ENCODE measurements around the gene EPHB6.

EPHB6 gene

GRCh38 chr7:142819530-142819929 is 35.3 kb upstream of the EPHB6 start:
- peaks cover 0 to 12% (median 4%) of the 10 kb centered on the region in 11 experiments; a peak in 7 of 22 replicates for H3K9me3 ChIP-seq (replicated peaks in 1 of 11)
- TF ChIP-seq Cebpa-rat (IDR thresholded peaks at IDR 0.05) = no peak
- H3K4me3 ChIP-seq = no peak overlapping the region

GRCh38 chr7:142822714-142823113 is 32.2 kb upstream of the EPHB6 start:
- no peaks in the 10 kb centered on the region for H3K36me3 ChIP-seq
- TF ChIP-seq Cebpa-rat (IDR thresholded peaks at IDR 0.05) = no peak
- H3K27me3 ChIP-seq = no peaks in the 10 kb centered on the region

More at GRCh38 chr7:142819530-142819929, 35.3 kb upstream of the EPHB6 start:
- Histone ChIP-seq H3K4me1 (no peaks in the 10 kb centered on the region), H3K27ac (no peak overlapping the region), H3K27me3 (no peaks in the 10 kb centered on the region), H3K36me3 (no peaks in the 10 kb centered on the region), H4K20me1 (no peaks in the 10 kb centered on the region), H3K4me2 (no peak overlapping the region), H3K9ac (no peak overlapping the region)

GRCh38 chr7:142827951-142828500 is 26.9 kb upstream of the EPHB6 start:
- TF ChIP-seq Cebpa-rat (IDR thresholded peaks at IDR 0.05) = no peak
- Histone ChIP-seq H3K4me1 (peaks cover 0 to 13% (median 0%) of the 10 kb centered on the region in 10 experiments; a peak in 6 of 20 replicates), H4K20me1 (no peaks in the 10 kb centered on the region)

More at GRCh38 chr7:142822714-142823113, 32.2 kb upstream of the EPHB6 start:
- H3K4me3 ChIP-seq = no peak overlapping the region
- H3K9ac ChIP-seq = no peak overlapping the region
- H3K4me2 ChIP-seq = no peak overlapping the region
- H4K20me1 ChIP-seq = no peaks in the 10 kb centered on the region
- no peak overlapping the region for H3K27ac ChIP-seq
- no peaks in the 10 kb centered on the region for H3K4me1 ChIP-seq
- H3K9me3 ChIP-seq (replicated peaks in 1 of 11) = peaks cover 8 to 21% (median 11%) of the 10 kb centered on the region in 11 experiments; a peak in 20 of 22 replicates

GRCh38 chr7:142832417-142832816 is 22.5 kb upstream of the EPHB6 start:
- Histone ChIP-seq H3K4me3 (no peak overlapping the region), H3K4me2 (peak overlapping the region in 1 of 11 experiments; percentile 47; a peak in 3 of 22 replicates), H3K36me3 (no peaks in the 10 kb centered on the region), H3K27me3 (no peaks in the 10 kb centered on the region), H3K4me1 (peaks cover 0 to 22% (median 0%) of the 10 kb centered on the region in 10 experiments; a peak in 6 of 20 replicates), H3K9me3 (replicated peaks in 1 of 11) (no peaks in the 10 kb centered on the region), H3K27ac (no peak overlapping the region), H3K9ac (no peak overlapping the region), H4K20me1 (no peaks in the 10 kb centered on the region)
- no peak for TF ChIP-seq Cebpa-rat (IDR thresholded peaks at IDR 0.05)

More at GRCh38 chr7:142827951-142828500, 26.9 kb upstream of the EPHB6 start:
- H3K27ac ChIP-seq = no peak overlapping the region
- no peaks in the 10 kb centered on the region for H3K27me3 ChIP-seq
- H3K4me3 ChIP-seq = no peak overlapping the region
- H3K36me3 ChIP-seq = no peaks in the 10 kb centered on the region
- no peak overlapping the region for H3K4me2 ChIP-seq
- H3K9ac ChIP-seq = no peak overlapping the region
- peaks cover 8 to 19% (median 11%) of the 10 kb centered on the region in 11 experiments; a peak in 20 of 22 replicates for H3K9me3 ChIP-seq (replicated peaks in 1 of 11)

GRCh38 chr7:142833174-142834048 is 21.5 kb upstream of the EPHB6 start:
- peak overlapping the region in 3 of 11 experiments; percentile 22 to 47 (median 28); a peak in 5 of 22 replicates for H3K4me2 ChIP-seq
- no peaks in the 10 kb centered on the region for H3K9me3 ChIP-seq (replicated peaks in 1 of 11)
- H3K36me3 ChIP-seq = no peaks in the 10 kb centered on the region
- TF ChIP-seq Cebpa-rat (IDR thresholded peaks at IDR 0.05) = no peak
- H3K9ac ChIP-seq = no peak overlapping the region
- H3K27ac ChIP-seq = no peak overlapping the region
- H3K4me1 ChIP-seq = peaks cover 0 to 22% (median 0%) of the 10 kb centered on the region in 10 experiments; a peak in 6 of 20 replicates
- H3K27me3 ChIP-seq = no peaks in the 10 kb centered on the region
- H3K4me3 ChIP-seq = no peak overlapping the region
- H4K20me1 ChIP-seq = no peaks in the 10 kb centered on the region

GRCh38 chr7:142835487-142835886 is 19.4 kb upstream of the EPHB6 start:
- Histone ChIP-seq H3K4me3 (no peak overlapping the region), H3K9ac (no peak overlapping the region), H3K36me3 (no peaks in the 10 kb centered on the region), H3K4me2 (no peak overlapping the region), H3K27me3 (no peaks in the 10 kb centered on the region), H4K20me1 (no peaks in the 10 kb centered on the region), H3K27ac (no peak overlapping the region), H3K4me1 (peaks cover 0 to 22% (median 0%) of the 10 kb centered on the region in 10 experiments; a peak in 6 of 20 replicates), H3K9me3 (replicated peaks in 1 of 11) (no peaks in the 10 kb centered on the region)
- no peak for TF ChIP-seq Cebpa-rat (IDR thresholded peaks at IDR 0.05)

GRCh38 chr7:142836426-142836825 is 18.4 kb upstream of the EPHB6 start:
- no peak overlapping the region for H3K27ac ChIP-seq
- no peaks in the 10 kb centered on the region for H3K9me3 ChIP-seq (replicated peaks in 1 of 11)
- no peak for TF ChIP-seq Cebpa-rat (IDR thresholded peaks at IDR 0.05)
- H3K4me2 ChIP-seq = no peak overlapping the region
- H3K27me3 ChIP-seq = no peaks in the 10 kb centered on the region
- H4K20me1 ChIP-seq = no peaks in the 10 kb centered on the region
- no peaks in the 10 kb centered on the region for H3K36me3 ChIP-seq
- no peak overlapping the region for H3K4me3 ChIP-seq
- H3K9ac ChIP-seq = no peak overlapping the region
- H3K4me1 ChIP-seq = peaks cover 0 to 22% (median 0%) of the 10 kb centered on the region in 10 experiments; a peak in 6 of 20 replicates

- no peak overlapping the region for H3K27ac ChIP-seq
- H3K9ac ChIP-seq = no peak overlapping the region
- no peak for TF ChIP-seq Cebpa-rat (IDR thresholded peaks at IDR 0.05)
Observed at GRCh38 chr7:142838461-142839213, 16.2 kb upstream of the EPHB6 start.

GRCh38 chr7:142842251-142842766 is 12.6 kb upstream of the EPHB6 start:
- no peak overlapping the region for H3K9ac ChIP-seq
- TF ChIP-seq Cebpa-rat (IDR thresholded peaks at IDR 0.05) = no peak
- no peak overlapping the region for H3K4me2 ChIP-seq
- no peaks in the 10 kb centered on the region for H3K27me3 ChIP-seq
- no peaks in the 10 kb centered on the region for H3K4me1 ChIP-seq
- H3K27ac ChIP-seq = no peak overlapping the region
- H3K9me3 ChIP-seq (replicated peaks in 1 of 11) = no peaks in the 10 kb centered on the region
- no peaks in the 10 kb centered on the region for H4K20me1 ChIP-seq
- no peaks in the 10 kb centered on the region for H3K36me3 ChIP-seq
- H3K4me3 ChIP-seq = no peak overlapping the region

More at GRCh38 chr7:142838461-142839213, 16.2 kb upstream of the EPHB6 start:
- Histone ChIP-seq H3K4me1 (peaks cover 0 to 2% (median 0%) of the 10 kb centered on the region in 10 experiments; a peak in 3 of 20 replicates), H3K36me3 (no peaks in the 10 kb centered on the region), H3K27me3 (no peaks in the 10 kb centered on the region), H3K4me2 (no peak overlapping the region), H3K4me3 (no peak overlapping the region), H3K9me3 (replicated peaks in 1 of 11) (no peaks in the 10 kb centered on the region), H4K20me1 (no peaks in the 10 kb centered on the region)

Measured in BLaER1 treated with 17β-estradiol and CSF1 and Interleukin-3, amounts not matched to agents 10 nM and 100 nM (cell line).